GM20431 (cell line): ENCODE data around the gene MAP2K2.

Experiments used
- in situ Hi-C: fragments of 300-500 bp; cut with MseI, MboI; formaldehyde crosslinking; loops from one replicate; pipeline ENCODE4 v1.15.0; 2020; ENCODE audit warnings: low sequenced_read_pairs; ENCODE audit not compliant: unreplicated experiment

Gene MAP2K2

DNA sequence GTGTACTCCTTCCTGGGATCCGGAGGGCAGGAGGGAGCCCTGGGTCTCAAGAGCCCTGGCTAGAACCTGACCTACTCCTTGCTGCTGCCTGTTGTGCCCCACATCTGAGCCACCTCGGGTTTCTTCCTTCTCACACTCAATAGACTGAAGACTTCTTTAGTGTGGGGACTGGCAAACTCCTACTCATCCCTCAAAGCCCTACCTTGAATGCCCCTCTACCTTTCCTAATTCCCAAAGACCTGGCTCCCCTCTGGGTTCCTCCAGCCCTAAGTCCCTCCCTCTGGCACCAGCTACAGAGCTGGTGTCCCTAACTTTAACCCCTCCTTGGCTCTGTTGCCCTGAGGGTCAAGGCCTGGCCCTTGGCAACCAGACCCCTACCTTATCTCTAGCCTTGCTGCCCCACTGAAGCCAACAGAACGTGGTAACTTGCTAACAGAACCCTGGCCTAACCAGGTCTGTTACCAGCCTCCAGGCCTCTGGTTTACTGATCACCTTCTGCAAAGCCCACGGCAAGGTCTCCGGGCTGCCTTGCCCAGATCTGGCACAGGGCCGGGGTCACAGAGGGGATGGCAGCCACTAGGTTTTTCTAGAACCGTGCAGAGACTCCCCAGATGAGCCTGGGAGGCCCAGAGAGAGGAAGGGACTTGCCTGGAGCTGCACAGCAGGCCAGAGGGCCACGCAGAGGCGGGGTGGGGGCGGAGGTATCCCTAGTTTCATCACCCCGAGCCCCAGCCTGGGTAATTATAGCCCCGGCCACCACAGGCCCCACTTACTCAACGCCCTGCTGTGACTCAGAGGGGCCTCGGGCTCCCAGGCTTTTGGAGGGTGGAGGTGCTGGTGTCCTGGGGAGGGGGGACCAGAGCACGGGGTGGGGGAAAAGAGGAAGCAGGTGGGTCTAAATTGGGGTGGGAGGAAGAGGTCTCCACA, 72.5 kb downstream of the MAP2K2 start:
- in situ Hi-C loops: no loop called here

- in situ Hi-C loops: no loop called here
Measured at GRCh38 chr19:4049432-4049831, 74.5 kb downstream of the MAP2K2 start.

DNA sequence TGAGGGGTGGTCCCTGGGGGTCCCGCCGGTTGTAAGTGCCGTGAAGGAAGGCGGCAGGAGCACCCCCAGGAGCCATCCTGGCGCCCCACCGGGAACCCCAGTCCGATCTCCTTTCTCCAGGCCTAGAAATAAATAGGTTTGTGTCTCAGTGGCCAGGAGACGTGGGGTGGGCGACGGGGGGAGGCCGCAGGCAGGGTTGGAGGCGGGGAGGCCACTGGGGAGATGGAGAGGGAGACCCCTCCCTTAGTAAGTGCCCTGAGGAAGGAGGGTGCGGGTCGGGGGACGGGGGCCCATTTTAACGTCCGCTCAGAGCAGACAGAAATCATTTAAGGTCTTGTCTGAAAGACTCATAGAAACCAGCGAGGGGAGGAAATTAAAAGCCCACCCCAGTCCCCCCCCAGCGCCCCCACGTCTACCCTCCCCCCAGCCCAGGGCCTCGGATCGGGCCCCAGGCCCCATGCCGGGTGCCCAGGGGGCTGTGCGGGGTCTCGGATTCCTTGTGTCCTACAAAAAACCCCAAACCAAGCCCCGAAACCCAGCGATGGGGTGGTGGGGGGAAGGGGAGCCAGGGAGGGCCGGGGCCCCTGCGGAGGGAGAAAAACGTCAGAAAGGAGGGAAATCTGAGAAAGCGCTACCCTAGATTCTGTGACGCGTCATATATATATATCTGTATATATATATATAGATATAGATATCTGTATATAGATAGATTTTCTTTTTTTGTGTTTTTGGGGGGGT, 76.8 kb downstream of the MAP2K2 start:
- in situ Hi-C loops: no loop called here

DNA sequence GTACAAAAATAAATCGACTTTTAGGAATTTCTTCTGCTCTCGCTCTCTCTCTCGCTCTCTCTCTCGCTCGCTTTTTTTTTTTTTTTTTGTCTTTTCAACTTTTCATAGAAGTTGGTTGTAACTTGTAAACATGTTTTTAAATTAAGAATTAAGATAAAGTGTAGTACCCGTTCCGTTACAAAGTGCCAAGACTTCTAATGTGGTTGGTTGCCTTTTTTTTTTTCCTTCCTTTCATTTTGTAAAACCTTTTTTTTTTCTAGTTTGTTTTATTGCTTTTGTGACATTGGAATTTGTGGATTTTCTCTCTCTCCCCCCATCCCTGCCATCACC, 77.6 kb downstream of the MAP2K2 start:
- in situ Hi-C loops: no loop called here

GRCh38 chr19:4045597-4046361, 78.1 kb downstream of the MAP2K2 start:
- in situ Hi-C loops: no loop called here

GRCh38 chr19:4044990-4045465, 78.9 kb downstream of the MAP2K2 start:
- in situ Hi-C loops: no loop called here

DNA sequence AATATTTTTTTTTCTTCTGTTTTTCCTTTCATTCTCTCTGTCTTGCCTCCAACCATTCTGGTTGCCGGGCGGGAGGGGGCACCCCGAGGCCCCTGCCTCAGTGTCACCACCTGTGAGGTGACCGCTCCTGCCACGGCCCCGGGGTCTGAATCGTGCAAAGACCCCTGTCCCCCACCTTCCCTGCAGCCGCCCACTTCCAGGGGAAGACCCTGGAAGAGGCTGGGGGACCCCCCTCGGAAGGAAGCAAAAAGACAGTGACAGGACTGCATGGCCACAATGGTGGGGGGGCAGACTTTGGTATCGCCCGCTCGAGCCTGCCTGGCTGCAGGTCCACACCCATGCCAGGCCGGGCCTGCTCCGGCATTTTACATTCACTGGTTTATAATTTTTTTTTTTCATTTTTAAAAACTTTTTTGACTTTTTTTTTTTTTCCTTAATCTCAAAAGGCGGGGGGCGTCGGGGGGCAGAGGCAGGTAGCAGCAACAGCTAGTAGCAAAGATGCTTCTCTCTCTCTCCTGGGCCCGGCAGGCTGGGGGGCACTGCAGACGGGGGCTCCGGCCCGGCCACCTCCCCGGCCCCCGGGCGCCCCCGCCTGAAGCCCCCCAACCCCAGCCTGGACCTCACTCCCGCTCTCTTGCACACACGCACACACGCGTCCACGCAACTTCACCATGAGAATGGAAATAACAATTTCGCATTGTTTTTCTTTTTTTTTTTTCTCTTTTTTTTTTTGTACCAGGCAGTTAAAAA, 79.8 kb downstream of the MAP2K2 start:
- in situ Hi-C loops: no loop called here

DNA sequence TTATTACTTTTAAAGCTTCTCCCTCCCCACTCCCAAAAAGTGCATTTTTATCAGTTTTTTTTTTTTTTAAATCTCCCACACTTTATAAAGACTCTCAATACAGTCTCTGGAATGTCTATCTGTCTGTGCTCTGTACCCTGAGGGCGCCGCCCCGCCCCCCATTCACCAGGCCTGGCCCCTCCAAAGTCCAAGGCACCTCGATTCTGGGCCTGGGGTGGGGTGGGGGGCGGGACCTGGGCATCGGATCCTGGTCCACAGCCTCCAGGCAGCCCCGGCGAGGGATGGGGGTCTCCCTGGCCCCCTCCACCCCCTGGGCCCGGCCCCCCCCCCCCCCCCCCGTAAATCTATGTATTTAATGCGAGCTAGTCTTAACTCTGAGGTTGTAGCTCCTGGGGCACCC, 80.5 kb downstream of the MAP2K2 start:
- in situ Hi-C loops: no loop called here

DNA sequence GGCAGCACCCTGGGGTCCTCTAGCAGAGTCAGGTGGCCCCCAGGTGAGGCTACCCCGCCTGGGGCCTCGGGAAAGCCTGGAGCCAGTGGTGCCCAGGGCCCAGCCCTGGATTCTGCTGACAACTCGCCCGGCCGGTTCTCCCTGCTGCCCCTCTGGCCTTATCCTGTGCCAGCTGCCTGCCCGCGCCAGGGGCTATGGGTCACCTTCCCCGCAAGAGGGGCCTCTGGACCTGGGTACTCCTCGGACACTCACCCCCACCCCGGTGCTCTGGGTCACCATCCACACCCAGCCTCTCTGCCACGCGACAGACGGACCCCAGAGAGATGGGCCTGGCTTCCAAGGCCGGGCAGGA, 81.2 kb downstream of the MAP2K2 start:
- in situ Hi-C loops: no loop called here

DNA sequence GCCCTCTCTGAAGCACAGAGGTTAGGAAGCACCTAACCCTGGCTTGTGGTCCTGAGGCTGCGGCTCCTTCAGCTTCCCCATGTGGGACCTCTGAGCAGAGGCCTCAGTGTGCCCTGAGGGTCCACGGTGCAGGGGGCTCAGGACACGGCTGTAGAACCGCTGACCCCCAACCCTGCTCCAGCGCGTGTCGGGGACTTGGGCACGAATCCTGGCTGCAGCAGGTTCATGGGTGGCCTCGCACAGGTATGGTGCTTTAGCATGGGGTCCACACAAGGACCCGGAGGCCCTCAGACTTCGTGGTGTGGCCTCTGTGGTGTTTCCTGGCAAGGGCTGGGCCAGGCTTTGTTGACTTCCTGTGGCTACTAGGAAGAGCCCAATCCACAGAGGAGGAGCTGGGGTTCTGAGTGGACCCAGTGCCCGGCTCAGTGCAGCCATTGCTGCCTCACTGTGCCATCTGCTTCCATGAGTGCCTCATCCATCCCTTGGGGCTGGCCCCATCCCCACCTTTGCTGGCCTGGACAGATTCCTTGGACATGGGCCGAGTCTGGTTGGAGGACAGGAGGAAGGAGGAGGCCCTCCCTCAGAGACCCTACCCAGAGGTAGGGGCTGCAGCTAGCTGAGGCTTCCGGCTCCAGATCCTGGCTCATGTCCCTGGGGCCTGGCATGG, 81.7 kb downstream of the MAP2K2 start:
- in situ Hi-C loops: no loop called here
